GM19025 (cell line): ENCODE results near the gene KRTAP10-4.
"Not testable (repeated sequence)": the region's sequence is repeated elsewhere in the genome, so short reads cannot be mapped to it uniquely, and the experiment has no call there.

Experiments used
- ATAC-seq: cut with Tn5 transposase; IDR thresholded peaks from one replicate; pipeline ENCODE4 v1.9.1; 2021; ENCODE audit warnings: mild to moderate bottlenecking, low read depth, moderate library complexity; ENCODE audit not compliant: unreplicated experiment

Gene KRTAP10-4

DNA sequence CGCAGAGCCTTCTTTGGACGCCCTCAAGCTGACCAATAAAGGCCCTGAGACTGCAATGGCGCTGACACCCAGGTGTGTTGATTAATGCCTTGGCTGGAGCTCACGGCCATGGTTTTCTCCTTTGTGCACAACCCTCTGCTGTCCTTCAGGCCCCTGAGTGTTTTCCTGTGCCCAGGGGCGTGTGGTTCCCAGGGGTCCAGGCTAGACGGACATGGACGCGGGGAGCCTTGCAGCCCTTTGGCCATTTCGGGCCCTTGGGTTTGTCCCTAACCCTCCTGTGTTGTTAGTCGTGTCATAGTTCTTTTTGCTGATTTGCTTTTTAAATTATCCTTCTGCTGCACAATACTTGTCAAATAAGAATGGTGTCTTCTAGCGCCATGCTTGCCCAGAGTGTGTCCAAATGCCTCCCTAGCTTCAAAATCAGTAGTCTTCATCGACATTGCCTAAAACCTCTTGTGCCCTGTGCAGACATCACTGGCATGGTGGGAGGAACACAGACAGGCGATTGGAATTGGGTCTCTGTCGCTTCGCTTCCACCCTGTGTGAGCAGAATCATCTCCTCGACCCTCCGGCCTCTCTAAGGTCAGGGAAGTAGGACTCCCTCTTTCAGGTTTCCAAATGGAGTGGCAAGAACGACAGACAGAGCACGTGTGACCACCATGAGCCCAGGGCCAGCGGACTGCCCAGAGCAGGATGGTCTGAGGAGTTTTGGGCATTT lies 1.9 kb downstream of the KRTAP10-4 start:
- no peak for ATAC-seq

DNA sequence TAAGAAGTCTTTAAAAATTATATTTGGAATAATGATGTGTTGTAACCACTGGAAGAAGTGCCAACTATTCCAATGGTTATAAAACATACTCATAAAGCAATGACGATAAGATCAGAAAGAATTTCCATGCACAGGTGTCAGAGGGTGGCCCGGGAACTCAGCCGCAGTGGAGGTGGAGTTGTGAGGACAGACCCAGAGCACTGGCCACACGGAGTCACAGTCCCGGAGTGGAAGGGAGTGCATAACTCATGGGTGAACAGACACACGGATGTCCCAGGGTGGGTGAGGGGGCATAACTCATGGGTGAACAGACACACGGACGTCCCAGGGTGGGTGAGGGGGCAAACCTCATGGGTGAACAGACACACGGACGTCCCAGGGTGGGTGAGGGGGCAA lies 2.5 kb downstream of the KRTAP10-4 start:
- no peak for ATAC-seq

DNA sequence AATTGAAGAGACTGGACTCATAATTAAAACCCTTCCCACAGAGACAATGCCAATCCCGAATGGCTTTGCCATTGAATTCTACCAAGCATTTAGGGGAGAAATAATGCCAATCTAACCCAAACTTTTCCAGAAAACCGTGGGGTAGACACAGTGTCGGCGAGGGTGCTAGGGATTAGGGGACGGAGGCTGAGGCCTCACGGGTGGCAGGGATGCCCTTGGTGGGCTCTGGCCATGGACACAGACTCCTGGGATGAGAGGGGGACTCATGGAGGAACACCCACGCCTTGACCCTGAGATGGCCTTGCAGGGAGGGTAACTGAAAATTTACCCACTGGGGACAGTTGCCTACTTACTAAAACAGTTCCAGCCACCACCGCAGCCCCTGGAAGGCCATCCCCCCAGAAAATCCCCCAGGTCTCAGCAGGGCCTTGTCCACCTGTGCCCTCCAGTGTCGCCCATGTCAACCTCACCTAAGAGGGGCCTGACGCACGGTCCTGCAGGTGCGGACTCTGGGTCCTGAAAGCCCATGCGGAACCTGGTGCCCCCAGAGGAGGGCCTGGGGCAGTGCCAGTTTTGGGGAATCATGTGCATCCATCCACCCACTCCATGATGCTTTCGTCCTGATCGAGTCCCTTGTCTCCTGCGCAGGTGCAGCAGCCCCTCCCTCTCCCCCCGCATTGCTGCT lies 5.0 kb downstream of the KRTAP10-4 start:
- ATAC-seq, result no peak

DNA sequence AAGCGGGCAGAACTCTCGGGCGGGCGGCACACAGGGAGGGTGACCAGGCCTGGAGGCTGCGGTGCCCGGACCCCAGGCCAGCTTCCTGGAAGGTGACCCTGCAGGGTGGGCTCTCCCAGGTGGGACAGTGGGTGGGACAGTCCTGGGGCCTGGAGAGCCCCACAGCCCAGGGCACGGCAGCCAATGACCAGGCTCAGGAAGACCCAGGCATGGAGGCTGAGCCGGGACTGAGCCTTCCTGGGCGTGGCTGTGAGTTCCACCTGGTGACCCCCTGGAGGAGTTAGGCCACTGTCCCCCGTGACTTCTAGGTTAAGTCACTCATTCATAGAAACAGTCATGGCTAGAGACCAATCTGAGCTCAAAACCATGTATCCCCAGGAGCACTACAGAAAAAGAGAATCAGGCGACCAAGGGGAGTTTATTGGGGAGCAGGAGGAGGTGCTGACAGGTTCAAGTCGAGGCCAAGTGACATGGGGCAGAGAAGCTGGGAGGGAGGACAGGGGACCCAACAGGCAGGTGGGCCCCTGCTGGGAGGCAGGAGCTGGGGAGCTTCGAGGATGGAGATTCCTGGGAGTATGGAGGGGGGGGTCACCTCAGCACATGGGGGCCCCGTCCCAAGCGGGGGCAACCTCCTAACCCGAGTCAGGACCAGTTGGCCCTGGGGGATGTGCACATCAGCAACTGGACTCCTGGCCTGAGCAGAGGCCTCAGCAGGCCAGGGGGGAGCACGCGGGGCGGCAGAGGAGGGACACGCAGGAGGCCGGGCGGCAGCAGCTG lies 5.7 kb downstream of the KRTAP10-4 start:
- ATAC-seq, result no peak

DNA sequence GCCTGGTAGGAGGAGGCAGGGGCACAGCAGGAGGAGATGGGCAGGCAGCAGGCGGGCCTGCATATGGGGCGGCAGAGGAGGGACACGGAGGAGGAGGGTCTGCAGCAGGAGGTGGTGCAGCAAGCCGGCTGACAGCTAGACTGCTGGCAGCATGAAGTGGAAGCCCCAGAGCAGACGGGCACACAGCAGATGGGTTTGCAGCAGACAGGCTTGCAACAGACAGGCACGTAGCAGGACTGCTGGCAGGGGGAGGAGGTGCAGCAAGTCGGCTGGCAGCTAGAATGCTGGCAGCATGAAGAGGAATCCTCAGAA lies 6.3 kb downstream of the KRTAP10-4 start:
- no peak for ATAC-seq

DNA sequence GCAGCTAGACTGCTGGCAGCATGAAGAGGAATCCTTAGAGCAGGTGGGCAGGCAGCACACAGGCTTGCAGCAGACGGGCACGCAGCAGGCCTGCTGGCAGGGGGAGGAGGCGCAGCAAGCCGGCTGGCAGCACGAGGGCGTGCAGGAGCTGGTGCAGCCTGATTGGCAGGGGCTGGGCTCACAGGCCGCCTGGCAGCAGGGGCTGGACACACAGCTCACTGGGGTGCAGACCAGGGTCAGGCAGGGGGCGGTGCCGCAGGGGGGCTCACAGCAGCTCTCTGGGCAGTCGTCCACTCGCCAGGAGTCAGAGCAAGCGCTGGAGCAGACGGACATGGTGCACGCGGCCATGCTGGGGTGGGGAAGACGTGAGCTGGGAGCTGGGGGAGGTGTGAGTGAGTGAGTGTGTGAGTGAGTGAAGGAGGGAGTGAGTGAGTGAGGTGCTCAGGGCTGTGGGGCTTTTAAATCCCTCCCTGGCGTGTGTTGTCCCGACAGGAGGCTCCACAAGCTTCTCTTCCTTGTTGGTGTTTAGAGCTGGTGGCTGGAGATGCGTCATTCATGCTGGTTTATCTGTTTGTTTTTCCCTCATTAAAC lies 6.8 kb downstream of the KRTAP10-4 start, which contains the start of gene KRTAP10-5:
Gene KRTAP10-5 (minus strand): TSS at position 374 of the 591 bp plus-strand sequence. CDS start 26 bp downstream, at position 348.
- not testable (repeated sequence) for ATAC-seq

DNA sequence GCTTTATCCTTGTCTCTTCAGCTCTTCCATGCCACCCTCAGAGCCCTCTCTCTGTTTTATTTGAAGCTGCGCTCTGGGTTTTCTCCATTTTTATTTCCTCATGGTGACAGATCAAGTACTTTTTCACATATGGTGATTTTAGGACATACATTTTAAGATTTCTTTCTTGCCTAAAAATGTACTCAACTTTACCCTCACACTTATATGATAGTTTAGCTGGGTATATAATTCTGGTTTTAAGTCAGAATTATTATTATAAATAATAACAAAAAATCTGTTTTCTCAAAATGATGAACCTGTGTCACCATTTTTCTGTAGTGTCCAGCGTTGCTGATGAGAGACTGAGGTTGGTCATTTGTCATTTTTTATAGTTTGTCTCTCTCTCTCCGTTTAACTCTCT lies 7.6 kb downstream of the KRTAP10-4 start:
- no peak for ATAC-seq

DNA sequence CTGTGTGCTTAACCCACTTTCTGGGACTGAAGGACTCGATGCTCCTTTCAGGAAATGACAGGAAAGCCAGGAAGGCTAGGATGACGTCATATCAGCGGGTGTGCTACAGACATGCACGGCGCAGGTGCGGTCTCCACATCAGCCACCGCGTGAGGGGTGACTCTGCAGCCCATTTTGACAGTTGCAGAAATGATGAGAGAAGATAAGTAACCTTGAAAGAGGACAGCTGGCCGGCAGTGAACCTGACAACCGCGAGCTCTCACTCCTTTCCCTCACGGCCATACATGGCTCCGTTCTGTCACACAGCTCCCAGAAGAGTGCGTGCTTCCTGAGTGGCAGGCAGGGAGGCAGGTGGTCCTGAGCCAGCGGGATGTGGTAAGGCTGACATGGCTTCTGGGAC lies 8.5 kb downstream of the KRTAP10-4 start:
- no peak for ATAC-seq

DNA sequence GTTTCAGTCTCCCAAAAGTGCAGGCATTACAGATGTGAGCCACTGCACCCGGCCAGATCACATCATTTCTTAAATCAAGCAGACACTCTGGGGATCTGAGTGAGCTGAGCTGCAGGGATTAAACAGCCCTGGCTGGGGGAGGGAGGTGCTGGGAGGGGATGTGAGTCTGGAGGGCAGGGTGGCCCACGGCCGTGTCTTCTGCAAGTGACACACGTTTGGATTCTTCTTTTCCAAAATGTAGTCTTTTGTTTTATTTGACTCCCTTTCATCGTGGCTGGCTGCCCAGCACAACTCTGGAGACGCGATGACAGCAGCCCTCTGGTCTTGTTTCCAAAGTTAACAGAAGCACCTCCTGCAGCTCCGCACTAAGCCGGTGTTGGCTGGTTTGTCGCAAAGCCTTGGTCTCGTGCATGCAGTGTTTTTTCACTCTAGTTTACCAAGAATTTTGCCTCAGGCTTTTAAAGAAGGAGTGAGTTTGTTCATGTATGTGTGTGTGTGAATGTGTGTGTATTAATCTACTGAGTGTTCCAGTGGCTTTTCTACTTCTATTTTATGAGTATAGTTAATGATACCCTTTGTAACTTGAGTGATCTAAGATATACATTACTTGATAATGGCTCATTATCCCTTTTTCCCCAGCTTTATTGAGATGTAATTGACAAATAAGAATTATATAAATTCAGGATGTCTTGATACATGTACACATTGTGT lies 9.7 kb downstream of the KRTAP10-4 start:
- ATAC-seq, result no peak

DNA sequence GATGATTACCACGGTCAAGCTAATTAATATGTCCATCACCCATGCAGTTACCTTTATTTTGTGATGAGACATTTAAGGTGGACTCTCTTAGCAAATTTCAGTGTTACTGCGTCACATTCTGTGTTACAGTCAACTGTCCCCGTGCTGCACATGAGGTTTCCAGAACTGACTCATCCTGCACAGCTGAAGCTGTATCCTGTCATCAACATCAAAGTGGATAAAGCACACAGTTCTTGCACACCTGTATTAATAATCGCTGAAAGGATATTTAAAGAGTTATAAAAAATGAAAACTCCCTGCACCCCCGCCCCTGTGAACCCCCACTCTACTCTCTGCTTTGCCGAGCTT lies 10.2 kb downstream of the KRTAP10-4 start:
- ATAC-seq, result no peak

DNA sequence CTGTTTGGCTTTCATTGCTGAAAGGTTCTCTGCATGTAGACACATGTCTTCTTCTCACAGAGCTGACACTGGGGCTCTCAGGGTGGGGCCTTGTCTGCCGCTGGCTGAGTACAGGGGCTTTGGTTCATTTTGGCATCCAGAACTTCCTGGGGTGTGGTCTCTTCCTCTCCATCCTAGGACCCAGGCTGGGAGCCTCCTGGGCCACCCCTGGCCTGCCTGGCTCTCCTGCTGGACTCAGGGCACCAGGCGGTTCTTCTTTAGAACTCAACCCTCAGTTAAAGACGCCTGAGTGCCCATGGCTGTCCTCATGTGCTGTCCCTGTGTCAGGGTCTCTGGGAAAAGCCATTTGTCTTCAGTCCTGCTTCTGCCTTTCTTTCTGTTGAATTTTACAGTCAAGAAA lies 12.4 kb downstream of the KRTAP10-4 start:
- no peak for ATAC-seq

DNA sequence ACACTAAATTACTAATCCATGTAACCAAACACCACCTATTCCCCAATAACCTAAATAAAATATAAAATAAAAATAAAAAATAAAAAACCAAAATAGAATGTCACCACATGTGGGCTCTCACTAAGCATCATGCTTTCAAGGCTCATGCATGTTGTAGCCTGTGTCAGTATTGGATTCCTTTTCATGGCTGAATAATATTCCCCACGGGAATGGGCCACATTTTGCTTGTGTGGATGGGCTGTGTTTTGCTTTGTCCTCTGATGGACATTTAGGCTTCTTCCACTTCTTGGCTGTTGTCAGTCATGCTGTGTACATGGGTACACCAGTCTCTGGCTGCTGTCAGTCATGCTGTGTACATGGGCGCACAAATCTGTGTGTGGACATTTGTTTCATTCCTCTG lies 15.6 kb downstream of the KRTAP10-4 start:
- ATAC-seq, result no peak

DNA sequence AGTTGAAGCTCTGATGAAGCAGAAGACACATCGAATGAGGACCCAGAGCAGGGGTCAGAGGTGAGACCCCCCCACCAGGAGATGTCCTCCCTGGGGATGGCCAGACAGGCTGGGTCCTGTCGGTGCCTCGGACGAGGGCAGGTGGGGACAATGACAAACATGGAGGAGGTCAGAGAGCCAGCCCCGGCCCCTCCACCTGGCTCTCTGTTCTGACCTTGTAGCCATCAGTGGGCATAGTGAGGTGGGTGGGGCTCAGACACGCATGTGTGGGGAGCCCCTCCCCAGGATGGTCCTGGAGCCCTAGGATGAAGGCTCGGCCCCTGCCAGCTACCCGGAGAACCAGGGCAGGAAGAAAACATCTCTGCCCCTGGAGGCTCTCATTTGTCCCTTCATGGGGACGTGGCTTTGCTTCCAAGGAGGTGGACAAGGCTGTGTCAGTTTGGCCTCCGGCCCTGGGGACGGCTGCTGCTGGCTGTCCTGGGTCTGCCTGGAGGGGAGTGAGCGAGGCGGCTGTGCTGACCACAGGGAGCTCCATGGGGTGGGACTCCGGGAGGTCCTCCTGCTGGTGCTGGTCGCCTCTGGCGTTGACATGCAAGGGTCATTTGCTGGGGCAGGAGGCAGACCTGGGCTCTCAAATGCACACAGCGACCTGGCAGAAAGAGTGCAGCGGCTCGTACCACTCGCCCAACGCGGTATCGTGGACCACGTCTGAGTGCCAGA lies 16.2 kb downstream of the KRTAP10-4 start:
- no peak for ATAC-seq

DNA sequence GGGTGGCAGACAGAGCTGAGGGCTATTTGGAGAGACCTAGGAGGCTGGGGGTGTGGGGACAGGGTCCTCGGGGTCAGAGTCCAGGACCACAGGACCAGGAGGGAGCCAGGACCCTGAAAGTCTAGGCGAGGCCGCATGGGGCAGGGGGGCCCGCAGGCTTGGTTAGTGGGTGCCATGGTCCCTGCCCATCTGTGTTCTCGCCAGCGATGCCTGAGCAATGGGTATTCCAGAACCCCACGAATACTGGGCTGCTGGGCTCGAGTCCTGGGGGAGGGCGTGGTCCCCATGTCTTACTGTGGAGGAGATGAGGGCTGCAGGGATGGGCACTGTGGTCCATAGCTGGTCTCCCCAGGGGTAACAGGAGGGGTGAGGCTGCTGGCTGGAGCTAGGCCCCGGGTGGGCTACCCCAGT lies 16.8 kb downstream of the KRTAP10-4 start:
- ATAC-seq, result no peak

DNA sequence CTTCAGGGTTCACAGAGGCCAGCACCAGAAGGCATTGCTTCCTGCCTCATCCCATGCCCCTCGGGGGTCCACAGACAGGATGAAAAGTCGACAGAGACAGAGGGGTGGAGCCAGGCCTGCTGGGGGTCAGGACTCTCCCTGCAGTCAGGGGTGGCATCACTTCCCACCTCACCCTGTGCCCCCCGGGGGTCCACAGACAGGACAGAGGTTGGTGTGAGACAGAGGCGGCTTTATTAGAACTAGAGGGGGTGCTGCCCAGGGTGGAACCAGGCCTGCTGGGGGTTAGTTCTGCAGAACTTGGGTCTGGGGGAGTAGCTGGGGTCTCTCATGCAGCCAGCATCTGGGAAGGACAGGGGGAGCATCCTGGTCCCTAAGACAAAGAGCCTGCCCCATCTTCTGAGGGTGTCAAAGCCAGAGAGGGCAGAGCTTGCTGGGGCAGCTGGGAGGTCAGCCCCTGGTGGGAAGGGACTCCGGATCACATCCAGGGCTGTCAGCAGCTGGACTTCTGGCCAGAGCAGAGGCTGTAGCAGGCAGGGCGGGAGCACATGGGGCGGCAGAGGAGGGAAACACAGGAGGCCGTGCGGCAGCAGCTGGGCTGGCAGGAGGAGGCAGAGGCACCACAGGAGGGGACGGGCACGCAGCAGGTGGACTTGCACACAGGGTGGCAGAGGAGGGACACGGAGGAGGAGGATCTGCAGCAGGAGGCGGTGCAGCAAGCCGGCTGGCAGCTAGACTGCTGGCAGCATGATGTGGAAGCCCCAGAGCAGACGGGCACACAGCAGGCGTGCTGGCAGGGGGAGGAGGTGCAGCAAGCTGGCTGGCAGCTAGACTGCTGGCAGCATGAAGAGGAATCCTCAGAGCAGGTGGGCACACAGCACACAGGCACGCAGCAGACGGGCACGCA lies 17.6 kb downstream of the KRTAP10-4 start:
- not testable (repeated sequence) for ATAC-seq

DNA sequence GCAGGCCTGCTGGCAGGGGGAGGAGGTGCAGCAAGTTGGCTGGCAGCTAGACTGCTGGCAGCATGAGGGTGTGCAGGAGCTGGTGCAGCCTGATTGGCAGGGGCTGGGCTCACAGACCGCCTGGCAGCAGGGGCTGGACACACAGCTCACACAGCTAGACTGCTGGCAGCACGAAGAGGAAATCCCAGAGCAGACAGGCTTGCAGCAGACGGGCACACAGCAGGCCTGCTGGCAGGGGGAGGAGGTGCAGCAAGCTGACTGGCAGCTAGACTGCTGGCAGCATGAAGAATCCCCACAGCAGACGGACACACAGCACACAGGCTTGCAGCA lies 18.2 kb downstream of the KRTAP10-4 start:
- ATAC-seq, result not testable (repeated sequence)

DNA sequence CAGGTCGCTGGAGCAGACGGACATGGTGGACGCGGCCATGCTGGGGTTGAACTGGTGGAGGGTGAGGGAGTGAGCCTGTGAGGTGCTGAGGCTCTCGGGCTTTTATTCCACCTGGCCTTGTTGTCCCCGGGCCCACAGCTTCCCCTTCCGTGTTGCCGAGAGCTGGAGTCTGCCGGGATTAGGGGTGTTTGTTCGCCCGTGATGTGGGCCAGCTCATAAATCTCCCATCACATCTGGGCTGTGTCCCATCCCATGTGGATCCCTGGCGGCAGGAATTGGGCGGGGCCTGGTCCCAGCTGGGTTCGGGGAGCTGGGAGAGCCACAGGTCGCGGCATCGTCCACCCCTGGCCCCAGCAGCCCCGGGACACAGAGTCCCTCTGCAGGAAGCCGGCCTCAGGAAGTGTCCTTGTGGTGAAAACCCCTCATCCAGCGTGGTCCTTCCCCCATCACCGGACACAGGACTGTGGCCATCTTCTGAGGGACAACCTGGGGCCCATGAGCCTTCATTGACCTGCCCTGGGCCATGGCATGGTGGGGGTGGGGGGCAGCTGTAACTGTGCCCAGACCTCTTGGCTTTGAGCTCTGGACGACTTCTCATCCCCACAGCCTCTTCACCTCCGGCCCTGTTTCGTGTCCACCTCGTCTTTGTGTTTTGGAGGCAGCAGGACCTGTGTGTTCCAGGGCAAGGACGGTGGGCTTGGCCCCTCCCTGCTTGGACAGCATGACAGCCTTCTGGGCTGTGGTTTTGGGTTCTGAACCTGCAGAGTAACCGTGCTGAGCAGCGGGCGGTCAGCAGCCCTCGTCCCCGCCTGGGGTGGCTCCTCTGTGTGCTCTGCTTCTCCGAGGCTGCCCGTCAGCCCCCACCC lies 19.1 kb downstream of the KRTAP10-4 start, which contains the start of gene KRTAP10-6:
Gene KRTAP10-6 (minus strand): TSS at position 60 of the 866 bp plus-strand sequence. CDS start 21 bp downstream, at position 39.
- ATAC-seq, result no peak
